COR-L47 (cell line): ENCODE data around the gene JMY.

ENCODE experiments used
- DNase-seq: peaks from one replicate; lab custom pipeline; 2025; lab: John Stamatoyannopoulos, UW

JMY gene

GRCh38 chr5:79287907-79288306, 52.0 kb downstream of the JMY start:
- no peak for DNase-seq

GRCh38 chr5:79295029-79295428, 59.1 kb downstream of the JMY start:
- no peak for DNase-seq

GRCh38 chr5:79297661-79298060, 61.7 kb downstream of the JMY start:
- DNase-seq = no peak

GRCh38 chr5:79301046-79301712, 65.2 kb downstream of the JMY start:
- no peak for DNase-seq

GRCh38 chr5:79302454-79302853, 66.5 kb downstream of the JMY start:
- DNase-seq = no peak

- DNase-seq = no peak
These were observed 69.8 kb downstream of the JMY start for GRCh38 chr5:79305706-79306105.

- no peak for DNase-seq
These were observed 83.1 kb downstream of the JMY start for GRCh38 chr5:79318935-79319614.

GRCh38 chr5:79329453-79329852, 93.5 kb downstream of the JMY start:
- no peak for DNase-seq

GRCh38 chr5:79330071-79330470, 94.1 kb downstream of the JMY start:
- DNase-seq = no peak

GRCh38 chr5:79333852-79334557, 98.1 kb downstream of the JMY start:
- no peak for DNase-seq

GRCh38 chr5:79346420-79346824, 110.5 kb downstream of the JMY start:
- no peak for DNase-seq

GRCh38 chr5:79349047-79349446, 113.1 kb downstream of the JMY start:
- no peak for DNase-seq

- no peak for DNase-seq
These were observed 114.0 kb downstream of the JMY start for GRCh38 chr5:79349881-79350280.

GRCh38 chr5:79357398-79357797, 121.5 kb downstream of the JMY start:
- DNase-seq = no peak
